Upper lobe of left lung (tissue), 4 donors: ENCODE data around the gene PEMT.

Experiments used
- POLR2A ChIP-seq, 4 donors: fragments of 450-650 bp; IDR thresholded peaks; one replicate each; pipeline ENCODE4 v1.5.1; 2016 to 2017; ENCODE audit warnings: antibody characterized with exemption in 4 of 4, mild to moderate bottlenecking in 2 of 4
- TF ChIP-seq, protein P1 (sequence below), 6 experiments: fragments of 450-650 bp in 4 of 6; fragments of 200-600 bp in 2 of 6; sonication (generic) in 2 of 6; IDR thresholded peaks; one replicate each; pipeline ENCODE4 v1.5.1; 2016 to 2019; ENCODE audit warnings: antibody characterized with exemption in 6 of 6

DNA sequence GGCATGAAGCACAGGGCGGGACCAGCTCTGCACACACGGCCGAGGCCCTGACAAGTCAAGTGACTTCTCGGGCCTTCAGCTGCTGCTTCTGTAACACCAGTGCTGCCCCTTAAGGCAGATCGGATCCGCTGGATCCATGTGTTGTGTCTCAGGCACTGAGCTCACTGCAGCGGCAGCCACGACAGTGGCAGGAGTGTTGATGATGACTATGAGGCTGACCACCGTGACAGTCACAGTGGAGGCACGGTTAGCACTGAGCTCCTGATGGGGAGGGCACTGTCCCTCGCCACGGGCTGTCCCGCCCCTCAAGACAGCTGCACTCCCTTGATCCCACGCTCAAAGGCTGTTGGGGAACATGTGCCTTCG, 29.4 kb downstream of the PEMT start:
- TF ChIP-seq, protein P1, sequence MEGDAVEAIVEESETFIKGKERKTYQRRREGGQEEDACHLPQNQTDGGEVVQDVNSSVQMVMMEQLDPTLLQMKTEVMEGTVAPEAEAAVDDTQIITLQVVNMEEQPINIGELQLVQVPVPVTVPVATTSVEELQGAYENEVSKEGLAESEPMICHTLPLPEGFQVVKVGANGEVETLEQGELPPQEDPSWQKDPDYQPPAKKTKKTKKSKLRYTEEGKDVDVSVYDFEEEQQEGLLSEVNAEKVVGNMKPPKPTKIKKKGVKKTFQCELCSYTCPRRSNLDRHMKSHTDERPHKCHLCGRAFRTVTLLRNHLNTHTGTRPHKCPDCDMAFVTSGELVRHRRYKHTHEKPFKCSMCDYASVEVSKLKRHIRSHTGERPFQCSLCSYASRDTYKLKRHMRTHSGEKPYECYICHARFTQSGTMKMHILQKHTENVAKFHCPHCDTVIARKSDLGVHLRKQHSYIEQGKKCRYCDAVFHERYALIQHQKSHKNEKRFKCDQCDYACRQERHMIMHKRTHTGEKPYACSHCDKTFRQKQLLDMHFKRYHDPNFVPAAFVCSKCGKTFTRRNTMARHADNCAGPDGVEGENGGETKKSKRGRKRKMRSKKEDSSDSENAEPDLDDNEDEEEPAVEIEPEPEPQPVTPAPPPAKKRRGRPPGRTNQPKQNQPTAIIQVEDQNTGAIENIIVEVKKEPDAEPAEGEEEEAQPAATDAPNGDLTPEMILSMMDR (IDR thresholded peaks at IDR 0.05), result no peak
- no peak for TF ChIP-seq POLR2A (IDR thresholded peaks at IDR 0.05)
